Transverse colon (tissue), 4 donors: ENCODE results near the gene HNF1A. TPM values are rescaled to one million over a fixed set of nuclear protein-coding genes. Genes with fewer than 3 reads are reported as not detected.
A peak's percentile ranks its signal among the peaks of the same experiment; 100 is the strongest.

ENCODE experiments used
- DNase-seq: peaks from one replicate; pipeline ENCODE4 v3.0.0-alpha.2; 2019
- H3K27ac ChIP-seq, 4 donors: fragments of 200-600 bp; sonication (generic); 2 replicates each; pipeline ENCODE4 v1.5.1; 2016 to 2018; ENCODE audit warnings: inconsistent platforms in 4 of 4
- H3K27me3 ChIP-seq: fragments of 200-600 bp; sonication (generic); 2 replicates; pipeline ENCODE4 v1.5.1; 2017; ENCODE audit warnings: inconsistent platforms
- H3K36me3 ChIP-seq, 4 donors: fragments of 200-600 bp; sonication (generic); 2 replicates each; pipeline ENCODE4 v1.5.1; 2017 to 2019; ENCODE audit warnings: inconsistent platforms in 4 of 4
- H3K4me1 ChIP-seq, 4 donors: fragments of 200-600 bp; sonication (generic); 2 replicates each; pipeline ENCODE4 v1.5.1; 2017 to 2020; ENCODE audit warnings: inconsistent platforms in 4 of 4
- H3K4me3 ChIP-seq, 4 donors: fragments of 200-600 bp; sonication (generic); 1 replicate in 1 of 4; 2 replicates in 3 of 4; pipeline versions ENCODE4 v1.5.1 to v1.6.1; 2017 to 2019; ENCODE audit warnings: inconsistent platforms in 4 of 4
- H3K9me3 ChIP-seq, 2 donors: fragments of 200-600 bp; sonication (generic); 2 replicates each; pipeline ENCODE4 v1.5.1; 2017 to 2019; ENCODE audit warnings: inconsistent platforms in 2 of 2
- CTCF ChIP-seq, 5 experiments: fragments of 200-600 bp in 3 of 5; fragments of 450-650 bp in 2 of 5; sonication (generic) in 3 of 5; IDR thresholded peaks; 1 replicate in 2 of 5; 2 replicates in 3 of 5; pipeline ENCODE4 v1.5.1; 2016 to 2017; ENCODE audit warnings: antibody characterized with exemption in 5 of 5, inconsistent platforms in 3 of 5, mild to moderate bottlenecking in 2 of 5, moderate library complexity in 1 of 5
- EP300 ChIP-seq: sonication (generic); formaldehyde crosslinking; IDR thresholded peaks from one replicate; pipeline ENCODE4 v1.6.1; 2017; ENCODE audit warnings: antibody characterized with exemption, low read depth
- POLR2A ChIP-seq: fragments of 450-650 bp; IDR thresholded peaks from one replicate; pipeline ENCODE4 v1.6.1; 2016; ENCODE audit warnings: antibody characterized with exemption, mild to moderate bottlenecking, moderate library complexity
- POLR2AphosphoS5 ChIP-seq, 3 donors: sonication (generic); formaldehyde crosslinking; IDR thresholded peaks; one replicate each; pipeline ENCODE4 v1.6.1; 2016; ENCODE audit warnings: antibody characterized with exemption in 3 of 3
- WGBS, 2 donors: methylation state at CpG; one replicate each; pipeline ENCODE4 v1.1.5; 2018; ENCODE audit warnings: low coverage in 1 of 2; 5-methylcytosine and 5-hydroxymethylcytosine counted together
- in situ Hi-C, 4 donors: fragments of 200-750 bp; cut with MboI; loops; one replicate each; pipeline versions ENCODE4 v1.15.0 to v1.15.1; 2017; ENCODE audit warnings: low sequenced_read_pairs in 3 of 4, low pct_ligation_motif_present in 1 of 4, low pct_unique_long_range_greater_than_20kb in 1 of 4
- intact Hi-C: fragments of 100-400 bp; cut with DNase I; formaldehyde crosslinking; loops from one replicate; pipeline ENCODE4 v1.15.1; 2023; ENCODE audit warnings: low total_unique reads
- total RNA-seq, 4 donors: library from RNA; depleted of rRNA; stranded (reverse); fragments of >200 nt; gene quantifications; one replicate each; pipeline ENCODE4 v1.1.0, GENCODE V29; 2016

The HNF1A gene
- total RNA-seq, 4 donors from 2014 or later, result 16.5 to 71.4 (median 23.6) TPM

GRCh38 chr12:121025442-121026226, 47.3 kb downstream of the HNF1A start:
- in situ Hi-C loops, result no loop called here
- peak overlapping the region; percentile 79 to 87 (median 83) for H3K27ac ChIP-seq
- 50 to 68% methylated on average over 7 to 11 of the region's 11 CpGs for WGBS, 2 donors

GRCh38 chr12:121026274-121027045, 48.1 kb downstream of the HNF1A start:
- no peak for DNase-seq
- in situ Hi-C loops, result no loop called here
- Histone ChIP-seq H3K27ac (peak overlapping the region; percentile 79 to 87 (median 83)), H3K4me3 (no peak overlapping the region), H3K27me3 (no peaks in the 10 kb centered on the region), H3K36me3 (no peaks in the 10 kb centered on the region), H3K4me1 (peaks cover 0 to 16% (median 10%) of the 10 kb centered on the region in 4 donors), H3K9me3 (no peaks in the 10 kb centered on the region)
- intact Hi-C loops, result no loop called here
- TF ChIP-seq POLR2A, result no peak
- peak in 3 of 5 experiments; percentile 18 to 62 (median 55) for TF ChIP-seq CTCF (IDR thresholded peaks at IDR 0.05)
- WGBS, 2 donors, result 79 to 93% methylated on average over 3 to 10 of the region's 10 CpGs

More at GRCh38 chr12:121025442-121026226, 47.3 kb downstream of the HNF1A start:
- H3K4me3 ChIP-seq, result no peak overlapping the region
- no peak for TF ChIP-seq CTCF (IDR thresholded peaks at IDR 0.05)
- TF ChIP-seq POLR2AphosphoS5 (IDR thresholded peaks at IDR 0.05), result peak in 2 of 3 donors; percentile 28 to 58
- TF ChIP-seq POLR2A, result no peak
- no peak for TF ChIP-seq EP300
- H3K4me1 ChIP-seq, result peaks cover 0 to 16% (median 10%) of the 10 kb centered on the region in 4 donors
- H3K9me3 ChIP-seq, result no peaks in the 10 kb centered on the region
- no peaks in the 10 kb centered on the region for H3K27me3 ChIP-seq
- DNase-seq, result peak; percentile 85
- H3K36me3 ChIP-seq, result no peaks in the 10 kb centered on the region
- intact Hi-C loops, result no loop called here

- DNase-seq, result no peak
- no peaks in the 10 kb centered on the region for H3K27me3 ChIP-seq
- in situ Hi-C loops, result no loop called here
- no peak overlapping the region for H3K4me3 ChIP-seq
- H3K36me3 ChIP-seq, result no peaks in the 10 kb centered on the region
- WGBS, 2 donors, result 78 to 80% methylated on average over 8 to 10 of the region's 10 CpGs
- H3K9me3 ChIP-seq, result no peaks in the 10 kb centered on the region
- H3K4me1 ChIP-seq, result peaks cover 0 to 22% (median 5%) of the 10 kb centered on the region in 4 donors
- intact Hi-C loops, result no loop called here
- no peak for TF ChIP-seq POLR2A
- no peak for TF ChIP-seq POLR2AphosphoS5 (IDR thresholded peaks at IDR 0.05)
- no peak for TF ChIP-seq EP300
- H3K27ac ChIP-seq, result no peak overlapping the region
Measured at GRCh38 chr12:121030576-121031212, 52.4 kb downstream of the HNF1A start.

- WGBS, 2 donors, result 74% methylated on average over 10 of the region's 10 CpGs; no CpG with 5 or more reads in 1 of the 2 donors
- in situ Hi-C loops, result no loop called here
Measured at GRCh38 chr12:121033625-121034349, 55.4 kb downstream of the HNF1A start.

More at GRCh38 chr12:121033625-121034349, 55.4 kb downstream of the HNF1A start:
- Histone ChIP-seq H3K27me3 (no peaks in the 10 kb centered on the region), H3K4me1 (peaks cover 0 to 19% (median 5%) of the 10 kb centered on the region in 4 donors), H3K4me3 (no peak overlapping the region), H3K36me3 (no peaks in the 10 kb centered on the region), H3K9me3 (no peaks in the 10 kb centered on the region), H3K27ac (peak overlapping the region in 3 of 4 donors; percentile 39 to 53 (median 46))
- intact Hi-C loops, result no loop called here
- no peak for DNase-seq
- no peak for TF ChIP-seq CTCF (IDR thresholded peaks at IDR 0.05)
- TF ChIP-seq POLR2A, result no peak
- TF ChIP-seq EP300, result no peak
- peak in 1 of 3 donors; percentile 11 for TF ChIP-seq POLR2AphosphoS5 (IDR thresholded peaks at IDR 0.05)
